Thoracic aorta (tissue), 2 donors: ENCODE data around the gene TNFSF15. TPM values are rescaled to one million over a fixed set of nuclear protein-coding genes. Genes with fewer than 3 reads are reported as not detected.

ENCODE experiments used
- ATAC-seq: fragments of 150-250 bp; one replicate; pipeline ENCODE4 v1.8.0; 2017; ENCODE audit warnings: low read depth; ENCODE audit not compliant: insufficient number of reproducible peaks, low FRiP score
- DNase-seq: peaks from one replicate; pipeline ENCODE4 v3.0.0-alpha.2; 2020; ENCODE audit warnings: low spot score
- H3K27ac ChIP-seq, 2 donors: fragments of 200-600 bp; sonication (generic); 1 replicate in 1 of 2; 2 replicates in 1 of 2; pipeline ENCODE4 v1.5.1; 2016; ENCODE audit warnings: mild to moderate bottlenecking in 2 of 2, moderate library complexity in 2 of 2
- H3K27me3 ChIP-seq: fragments of 200-600 bp; sonication (generic); replicated peaks from 2 replicates; pipeline ENCODE4 v1.6.0; 2016; ENCODE audit warnings: mild to moderate bottlenecking; ENCODE audit not compliant: insufficient read depth
- H3K36me3 ChIP-seq: fragments of 200-600 bp; sonication (generic); one replicate; pipeline ENCODE4 v1.5.1; 2016
- H3K4me1 ChIP-seq, 2 donors: fragments of 200-600 bp; sonication (generic); 1 replicate in 1 of 2; 2 replicates in 1 of 2; pipeline versions ENCODE4 v1.5.1 to v1.6.0; 2016; ENCODE audit warnings: low read depth in 2 of 2, mild to moderate bottlenecking in 1 of 2; ENCODE audit not compliant: control insufficient read depth in 1 of 2
- H3K4me3 ChIP-seq: fragments of 200-600 bp; sonication (generic); 2 replicates; pipeline ENCODE4 v1.5.1; 2016; ENCODE audit warnings: mild to moderate bottlenecking
- H3K9me3 ChIP-seq: fragments of 200-600 bp; sonication (generic); 2 replicates; pipeline ENCODE4 v1.5.1; 2016
- CTCF ChIP-seq: fragments of 200-600 bp; sonication (generic); IDR thresholded peaks from one replicate; pipeline ENCODE4 v1.5.1; 2019; ENCODE audit warnings: antibody characterized with exemption
- total RNA-seq, 2 donors: library from RNA; depleted of rRNA; stranded (reverse); fragments of >200 nt; gene quantifications; one replicate each; pipeline versions ENCODE4 v1.1.0 to v1.2.3, GENCODE V29; 2016

TNFSF15 gene
- total RNA-seq, 2 donors from 2014 or later = 0.63 TPM; not detected in 1

DNA sequence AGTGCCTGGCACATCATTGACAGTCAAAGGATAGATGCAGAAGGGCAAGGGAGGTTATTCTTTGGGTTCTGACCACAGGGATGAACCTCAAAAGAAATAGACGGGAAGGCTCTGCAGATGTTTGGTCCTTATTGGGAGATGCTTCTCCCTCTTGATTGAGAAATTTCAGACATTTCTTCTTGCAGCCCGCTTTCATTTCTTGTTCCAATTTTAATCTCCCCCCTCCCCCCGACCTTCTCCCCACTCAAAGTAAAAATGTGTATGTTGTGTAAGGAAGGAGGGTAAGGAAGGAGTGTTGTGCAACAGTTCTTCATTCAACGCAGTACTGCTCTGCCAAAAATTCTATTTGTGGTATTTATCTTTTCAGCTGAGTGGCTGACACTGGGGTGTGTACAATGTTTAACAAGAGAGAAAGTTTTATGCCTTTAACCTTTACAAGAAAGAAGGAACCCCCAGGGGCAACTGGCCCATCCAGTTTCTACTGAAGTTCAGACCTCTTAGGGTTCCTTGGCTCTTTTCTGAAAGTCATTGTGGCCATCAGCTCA lies 46.3 kb upstream of the TNFSF15 start:
- Histone ChIP-seq H3K27me3 (no peaks in the 10 kb centered on the region), H3K4me1 (peaks cover 3 to 11% of the 10 kb centered on the region in 2 donors), H3K27ac (no peak overlapping the region), H3K4me3 (no peak overlapping the region), H3K36me3 (no peaks in the 10 kb centered on the region), H3K9me3 (no peaks in the 10 kb centered on the region)
- ATAC-seq = no peak
- TF ChIP-seq CTCF = no peak
- no peak for DNase-seq

DNA sequence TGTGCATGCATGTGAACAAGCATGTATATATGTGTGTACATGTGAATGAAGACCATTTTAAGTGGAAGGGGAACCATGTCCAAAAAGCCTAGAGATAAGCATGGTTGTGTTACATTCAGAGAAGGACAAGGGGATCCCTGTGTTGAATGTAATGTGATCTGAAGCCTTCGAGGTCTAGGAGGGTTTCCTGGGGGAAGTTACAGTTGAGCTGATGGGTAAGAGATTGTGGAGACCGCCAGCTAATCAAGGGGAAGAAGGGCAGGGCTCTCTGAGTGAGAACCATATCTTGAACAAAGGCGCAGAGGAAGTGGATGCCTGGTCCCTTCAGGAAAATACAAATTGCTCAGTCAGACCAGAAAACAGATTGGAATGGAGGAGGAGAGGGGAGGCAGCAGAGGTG lies 45.5 kb upstream of the TNFSF15 start:
- TF ChIP-seq CTCF = no peak
- H3K36me3 ChIP-seq = no peaks in the 10 kb centered on the region
- DNase-seq = no peak
- ATAC-seq = no peak
- no peaks in the 10 kb centered on the region for H3K9me3 ChIP-seq
- H3K4me1 ChIP-seq = peaks cover 0 to 11% of the 10 kb centered on the region in 2 donors
- H3K27me3 ChIP-seq = no peaks in the 10 kb centered on the region
- no peak overlapping the region for H3K4me3 ChIP-seq
- no peak overlapping the region for H3K27ac ChIP-seq

GRCh38 chr9:114850871-114851270 lies 45.0 kb upstream of the TNFSF15 start:
- ATAC-seq (no peak), DNase-seq (no peak)
- Histone ChIP-seq H3K36me3 (no peaks in the 10 kb centered on the region), H3K4me3 (no peak overlapping the region), H3K27me3 (no peaks in the 10 kb centered on the region), H3K4me1 (peaks cover 0 to 11% of the 10 kb centered on the region in 2 donors), H3K27ac (no peak overlapping the region), H3K9me3 (no peaks in the 10 kb centered on the region)
- TF ChIP-seq CTCF = no peak

DNA sequence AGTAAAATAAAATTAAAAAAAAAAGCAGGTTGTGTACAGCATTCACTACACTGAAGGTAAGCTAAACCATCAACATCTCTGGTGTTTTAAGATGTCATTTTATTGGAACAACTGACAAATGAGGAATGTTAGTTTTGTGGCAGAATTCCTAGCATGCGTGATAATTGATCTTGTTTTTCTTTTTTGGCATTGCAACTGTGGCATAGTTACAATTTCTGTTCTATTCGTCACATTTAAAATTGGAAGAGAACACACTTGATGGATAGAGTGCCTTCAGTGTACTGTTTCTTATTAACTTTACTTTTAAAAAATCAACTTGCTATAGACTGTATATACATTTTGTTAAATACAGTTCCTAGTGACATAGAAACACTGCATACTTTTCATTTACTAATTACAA lies 43.6 kb upstream of the TNFSF15 start:
- TF ChIP-seq CTCF = no peak
- H3K4me1 ChIP-seq = peaks cover 0 to 11% of the 10 kb centered on the region in 2 donors
- H3K27me3 ChIP-seq = no peaks in the 10 kb centered on the region
- H3K27ac ChIP-seq = no peak overlapping the region
- H3K36me3 ChIP-seq = no peaks in the 10 kb centered on the region
- H3K9me3 ChIP-seq = no peaks in the 10 kb centered on the region
- no peak for ATAC-seq
- H3K4me3 ChIP-seq = no peak overlapping the region
- no peak for DNase-seq

GRCh38 chr9:114847492-114848417 lies 41.9 kb upstream of the TNFSF15 start:
- Histone ChIP-seq H3K36me3 (no peaks in the 10 kb centered on the region), H3K27ac (no peak overlapping the region), H3K4me1 (peaks cover 0 to 11% of the 10 kb centered on the region in 2 donors), H3K27me3 (no peaks in the 10 kb centered on the region), H3K4me3 (no peak overlapping the region), H3K9me3 (no peaks in the 10 kb centered on the region)
- DNase-seq (no peak), ATAC-seq (no peak)
- TF ChIP-seq CTCF = no peak
